GM18861 (cell line): ENCODE measurements around the gene CTBP2.
"Not testable (repeated sequence)": the region's sequence is repeated elsewhere in the genome, so short reads cannot be mapped to it uniquely, and the experiment has no call there.

Experiments
- ATAC-seq: cut with Tn5 transposase; IDR thresholded peaks from one replicate; pipeline ENCODE4 v1.9.1; 2021; ENCODE audit not compliant: unreplicated experiment

Gene CTBP2

GRCh38 chr10:125186431-125187170, 26.2 kb upstream of the CTBP2 start:
- no peak for ATAC-seq

- ATAC-seq: not testable (repeated sequence)
Measured at GRCh38 chr10:125179107-125179506, 18.7 kb upstream of the CTBP2 start.

GRCh38 chr10:125177641-125178640, 17.6 kb upstream of the CTBP2 start:
- no peak for ATAC-seq

GRCh38 chr10:125175807-125176206, 15.4 kb upstream of the CTBP2 start:
- no peak for ATAC-seq

GRCh38 chr10:125174360-125174759, 14.0 kb upstream of the CTBP2 start:
- ATAC-seq: no peak

- ATAC-seq: no peak
Measured at GRCh38 chr10:125172694-125173093, 12.3 kb upstream of the CTBP2 start.

- no peak for ATAC-seq
Measured at GRCh38 chr10:125171402-125172306, 11.3 kb upstream of the CTBP2 start.

- no peak for ATAC-seq
Measured at GRCh38 chr10:125169915-125170314, 9.6 kb upstream of the CTBP2 start.

GRCh38 chr10:125169279-125169678, 8.9 kb upstream of the CTBP2 start:
- no peak for ATAC-seq

GRCh38 chr10:125166658-125167057, 6.3 kb upstream of the CTBP2 start:
- no peak for ATAC-seq

GRCh38 chr10:125165584-125166573, 5.5 kb upstream of the CTBP2 start:
- ATAC-seq: no peak

GRCh38 chr10:125164421-125164820, 4.1 kb upstream of the CTBP2 start:
- no peak for ATAC-seq

GRCh38 chr10:125163803-125164202, 3.4 kb upstream of the CTBP2 start:
- ATAC-seq: no peak

- ATAC-seq: not testable (repeated sequence)
Measured at GRCh38 chr10:125163312-125163711, 2.9 kb upstream of the CTBP2 start.

GRCh38 chr10:125162120-125162931, 2.0 kb upstream of the CTBP2 start:
- ATAC-seq: no peak

GRCh38 chr10:125161707-125162119, 1.4 kb upstream of the CTBP2 start:
- ATAC-seq: no peak

GRCh38 chr10:125160856-125161706, 718 bp upstream of the CTBP2 start:
- no peak for ATAC-seq

- no peak for ATAC-seq
Measured at GRCh38 chr10:125159486-125159931, 854 bp downstream of the CTBP2 start.
